AG09309 (cell line): ENCODE data around the gene IGF1R.

ENCODE experiments used
- DNase-seq: peaks from one replicate; pipeline ENCODE4 v3.0.0-alpha.2; 2010; ENCODE audit warnings: low read depth
- H3K4me3 ChIP-seq: 2 replicates; pipeline ENCODE4 v1.5.1; 2011; ENCODE audit warnings: mild to moderate bottlenecking, low read depth, low read length, moderate library complexity; ENCODE audit not compliant: control insufficient read depth
- TF ChIP-seq, protein P1 (sequence below): IDR thresholded peaks from 2 replicates; pipeline ENCODE4 v1.5.1; 2011; ENCODE audit warnings: mild to moderate bottlenecking, low read depth, low read length, inconsistent platforms; ENCODE audit not compliant: insufficient read depth, control insufficient read depth; ENCODE audit errors: missing control alignments

The IGF1R gene

DNA sequence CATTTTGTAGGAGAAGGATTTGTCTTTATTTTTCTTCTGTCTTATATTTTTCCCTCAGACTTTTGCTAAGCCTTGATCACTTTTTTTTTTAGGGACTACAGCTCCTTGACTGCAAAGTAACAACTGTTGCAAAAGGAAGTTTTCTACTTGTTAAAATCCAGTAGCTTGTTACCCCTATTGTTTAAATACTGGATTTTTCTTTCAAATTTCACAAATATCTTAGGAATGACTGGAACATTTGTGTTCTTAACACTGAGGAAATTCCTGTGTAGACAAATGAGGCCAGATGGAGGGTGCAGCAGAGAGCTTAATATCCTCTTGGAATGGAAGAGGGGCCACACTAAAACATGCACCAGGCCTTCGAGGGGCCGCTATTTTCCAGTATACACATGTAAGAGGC is 362.4 kb downstream of the IGF1R start:
- TF ChIP-seq, protein P1, sequence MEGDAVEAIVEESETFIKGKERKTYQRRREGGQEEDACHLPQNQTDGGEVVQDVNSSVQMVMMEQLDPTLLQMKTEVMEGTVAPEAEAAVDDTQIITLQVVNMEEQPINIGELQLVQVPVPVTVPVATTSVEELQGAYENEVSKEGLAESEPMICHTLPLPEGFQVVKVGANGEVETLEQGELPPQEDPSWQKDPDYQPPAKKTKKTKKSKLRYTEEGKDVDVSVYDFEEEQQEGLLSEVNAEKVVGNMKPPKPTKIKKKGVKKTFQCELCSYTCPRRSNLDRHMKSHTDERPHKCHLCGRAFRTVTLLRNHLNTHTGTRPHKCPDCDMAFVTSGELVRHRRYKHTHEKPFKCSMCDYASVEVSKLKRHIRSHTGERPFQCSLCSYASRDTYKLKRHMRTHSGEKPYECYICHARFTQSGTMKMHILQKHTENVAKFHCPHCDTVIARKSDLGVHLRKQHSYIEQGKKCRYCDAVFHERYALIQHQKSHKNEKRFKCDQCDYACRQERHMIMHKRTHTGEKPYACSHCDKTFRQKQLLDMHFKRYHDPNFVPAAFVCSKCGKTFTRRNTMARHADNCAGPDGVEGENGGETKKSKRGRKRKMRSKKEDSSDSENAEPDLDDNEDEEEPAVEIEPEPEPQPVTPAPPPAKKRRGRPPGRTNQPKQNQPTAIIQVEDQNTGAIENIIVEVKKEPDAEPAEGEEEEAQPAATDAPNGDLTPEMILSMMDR: no peak
- no peak for DNase-seq
- H3K4me3 ChIP-seq: no peak overlapping the region
